ENCODE data around the gene SIAH2.

The SIAH2 gene, protein sequence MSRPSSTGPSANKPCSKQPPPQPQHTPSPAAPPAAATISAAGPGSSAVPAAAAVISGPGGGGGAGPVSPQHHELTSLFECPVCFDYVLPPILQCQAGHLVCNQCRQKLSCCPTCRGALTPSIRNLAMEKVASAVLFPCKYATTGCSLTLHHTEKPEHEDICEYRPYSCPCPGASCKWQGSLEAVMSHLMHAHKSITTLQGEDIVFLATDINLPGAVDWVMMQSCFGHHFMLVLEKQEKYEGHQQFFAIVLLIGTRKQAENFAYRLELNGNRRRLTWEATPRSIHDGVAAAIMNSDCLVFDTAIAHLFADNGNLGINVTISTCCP

DNA sequence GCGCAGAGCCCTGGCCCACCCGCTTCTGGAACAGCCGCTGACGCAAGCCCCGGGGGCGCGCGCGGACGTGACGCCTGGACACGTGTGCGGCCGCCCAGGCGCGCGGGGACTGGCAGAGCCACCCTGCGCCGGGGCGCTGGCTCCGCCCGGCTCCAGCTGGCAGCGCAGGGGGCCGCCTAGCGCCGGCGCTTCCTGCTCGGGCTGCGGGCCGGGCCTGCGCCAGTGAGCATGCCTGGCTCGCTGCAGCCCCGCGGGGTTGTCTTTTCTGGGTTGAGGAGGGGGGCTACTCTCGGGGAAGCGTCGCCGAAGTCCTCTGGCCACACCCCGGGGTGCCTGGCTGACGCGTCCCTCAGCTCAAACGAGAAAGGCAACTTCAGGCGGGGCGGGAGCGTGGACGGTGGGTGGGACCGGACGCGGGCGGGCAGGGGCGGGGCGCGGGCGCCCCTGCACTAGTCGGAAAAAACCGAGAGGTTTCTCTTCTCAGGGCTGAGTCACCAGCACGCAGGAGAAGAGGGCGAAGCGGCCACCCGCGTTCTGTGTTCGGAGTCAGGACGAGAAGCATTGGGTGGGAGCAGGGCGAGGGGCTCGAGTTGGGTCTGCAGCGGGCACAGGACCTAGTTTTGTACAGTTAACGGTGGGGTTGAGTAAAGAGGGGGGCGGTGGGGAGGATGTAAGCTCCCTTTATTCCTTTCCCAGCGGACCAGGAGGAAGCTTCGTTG lies at the start of gene SIAH2:
Gene SIAH2 (minus strand): TSS at position 48 of the 719 bp plus-strand sequence. CDS start 320 bp downstream, outside the sequence.
- Histone ChIP-seq H2AFZ (ENCODE audit: low read length) (no peak within 1 kb of the TSS), H3K9ac (ENCODE audit: low read length) (peak within 1 kb of the TSS; percentile 89), H3K9me2 (ENCODE audit: low read depth, low read length) (no peaks in the 10 kb centered on the region), H4K20me1 (ENCODE audit: insufficient read depth, low read length) (no peaks in the 10 kb centered on the region), H3K79me2 (ENCODE audit: insufficient read depth, low read length) (peaks cover 38% of the 10 kb centered on the region), H3K4me3 (ENCODE audit: low read depth, low read length, poor library complexity, severe bottlenecking) (peak within 1 kb of the TSS; percentile 86), H3K27ac (ENCODE audit: low read depth, low read length, poor library complexity, severe bottlenecking) (peak within 1 kb of the TSS; percentile 94), H3K4me1 (ENCODE audit: insufficient read depth, low read length, severe bottlenecking) (peaks cover 66% of the 10 kb centered on the region), H3K36me3 (ENCODE audit: insufficient read depth, low read length) (peaks cover 30% of the 10 kb centered on the region), H3F3A (ENCODE audit: insufficient read depth, low read length) (no peaks in the 10 kb centered on the region), H3K27me3 (ENCODE audit: insufficient read depth, low read length) (no peaks in the 10 kb centered on the region), H3K9me3 (ENCODE audit: low read length) (no peaks in the 10 kb centered on the region), H3K4me2 (ENCODE audit: low read length) (peak within 1 kb of the TSS; percentile 83)
- TF ChIP-seq, protein P1, sequence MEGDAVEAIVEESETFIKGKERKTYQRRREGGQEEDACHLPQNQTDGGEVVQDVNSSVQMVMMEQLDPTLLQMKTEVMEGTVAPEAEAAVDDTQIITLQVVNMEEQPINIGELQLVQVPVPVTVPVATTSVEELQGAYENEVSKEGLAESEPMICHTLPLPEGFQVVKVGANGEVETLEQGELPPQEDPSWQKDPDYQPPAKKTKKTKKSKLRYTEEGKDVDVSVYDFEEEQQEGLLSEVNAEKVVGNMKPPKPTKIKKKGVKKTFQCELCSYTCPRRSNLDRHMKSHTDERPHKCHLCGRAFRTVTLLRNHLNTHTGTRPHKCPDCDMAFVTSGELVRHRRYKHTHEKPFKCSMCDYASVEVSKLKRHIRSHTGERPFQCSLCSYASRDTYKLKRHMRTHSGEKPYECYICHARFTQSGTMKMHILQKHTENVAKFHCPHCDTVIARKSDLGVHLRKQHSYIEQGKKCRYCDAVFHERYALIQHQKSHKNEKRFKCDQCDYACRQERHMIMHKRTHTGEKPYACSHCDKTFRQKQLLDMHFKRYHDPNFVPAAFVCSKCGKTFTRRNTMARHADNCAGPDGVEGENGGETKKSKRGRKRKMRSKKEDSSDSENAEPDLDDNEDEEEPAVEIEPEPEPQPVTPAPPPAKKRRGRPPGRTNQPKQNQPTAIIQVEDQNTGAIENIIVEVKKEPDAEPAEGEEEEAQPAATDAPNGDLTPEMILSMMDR (IDR thresholded peaks at IDR 0.05; ENCODE audit: low read length) = no peak
- no peak for TF ChIP-seq EZH2 (IDR thresholded peaks at IDR 0.05; ENCODE audit: borderline replicate concordance, low read length)

GRCh38 chr3:150811984-150812383 lies 49.0 kb upstream of the SIAH2 start:
- H3K27ac ChIP-seq (ENCODE audit: low read depth, low read length, poor library complexity, severe bottlenecking) = no peak overlapping the region
- H3K4me1 ChIP-seq (ENCODE audit: insufficient read depth, low read length, severe bottlenecking) = no peaks in the 10 kb centered on the region
- H3K9ac ChIP-seq (ENCODE audit: low read length) = no peak overlapping the region
- H3K36me3 ChIP-seq (ENCODE audit: insufficient read depth, low read length) = no peaks in the 10 kb centered on the region
- H3K4me3 ChIP-seq (ENCODE audit: low read depth, low read length, poor library complexity, severe bottlenecking) = no peak overlapping the region
- H3K9me2 ChIP-seq (ENCODE audit: low read depth, low read length) = no peaks in the 10 kb centered on the region
- H3F3A ChIP-seq (ENCODE audit: insufficient read depth, low read length) = no peaks in the 10 kb centered on the region
- H3K9me3 ChIP-seq (ENCODE audit: low read length) = no peaks in the 10 kb centered on the region
- H4K20me1 ChIP-seq (ENCODE audit: insufficient read depth, low read length) = no peaks in the 10 kb centered on the region
- peaks cover 5% of the 10 kb centered on the region; the same call in 1 of the 2 replicates for H3K27me3 ChIP-seq (ENCODE audit: insufficient read depth, low read length)
- TF ChIP-seq, protein P1 (IDR thresholded peaks at IDR 0.05; ENCODE audit: low read length) = no peak
- no peak for TF ChIP-seq EZH2 (IDR thresholded peaks at IDR 0.05; ENCODE audit: borderline replicate concordance, low read length)
- no peaks in the 10 kb centered on the region for H3K79me2 ChIP-seq (ENCODE audit: insufficient read depth, low read length)
- H3K4me2 ChIP-seq (ENCODE audit: low read length) = no peak overlapping the region
- H2AFZ ChIP-seq (ENCODE audit: low read length) = no peak overlapping the region

GRCh38 chr3:150810641-150811040 lies 47.7 kb upstream of the SIAH2 start:
- no peak overlapping the region for H3K27ac ChIP-seq (ENCODE audit: low read depth, low read length, poor library complexity, severe bottlenecking)
- H3K27me3 ChIP-seq (ENCODE audit: insufficient read depth, low read length) = peaks cover 5% of the 10 kb centered on the region; the same call in 1 of the 2 replicates
- H3K9me2 ChIP-seq (ENCODE audit: low read depth, low read length) = no peaks in the 10 kb centered on the region
- H3K79me2 ChIP-seq (ENCODE audit: insufficient read depth, low read length) = no peaks in the 10 kb centered on the region
- no peaks in the 10 kb centered on the region for H4K20me1 ChIP-seq (ENCODE audit: insufficient read depth, low read length)
- H3K36me3 ChIP-seq (ENCODE audit: insufficient read depth, low read length) = no peaks in the 10 kb centered on the region
- H3K9me3 ChIP-seq (ENCODE audit: low read length) = no peaks in the 10 kb centered on the region
- H3K9ac ChIP-seq (ENCODE audit: low read length) = no peak overlapping the region
- H3F3A ChIP-seq (ENCODE audit: insufficient read depth, low read length) = no peaks in the 10 kb centered on the region
- no peaks in the 10 kb centered on the region for H3K4me1 ChIP-seq (ENCODE audit: insufficient read depth, low read length, severe bottlenecking)
- H3K4me2 ChIP-seq (ENCODE audit: low read length) = no peak overlapping the region
- H2AFZ ChIP-seq (ENCODE audit: low read length) = no peak overlapping the region
- TF ChIP-seq EZH2 (IDR thresholded peaks at IDR 0.05; ENCODE audit: borderline replicate concordance, low read length) = no peak
- TF ChIP-seq, protein P1 (IDR thresholded peaks at IDR 0.05; ENCODE audit: low read length) = no peak
- H3K4me3 ChIP-seq (ENCODE audit: low read depth, low read length, poor library complexity, severe bottlenecking) = no peak overlapping the region
